ENCODE data around the gene OMA1.

DNA sequence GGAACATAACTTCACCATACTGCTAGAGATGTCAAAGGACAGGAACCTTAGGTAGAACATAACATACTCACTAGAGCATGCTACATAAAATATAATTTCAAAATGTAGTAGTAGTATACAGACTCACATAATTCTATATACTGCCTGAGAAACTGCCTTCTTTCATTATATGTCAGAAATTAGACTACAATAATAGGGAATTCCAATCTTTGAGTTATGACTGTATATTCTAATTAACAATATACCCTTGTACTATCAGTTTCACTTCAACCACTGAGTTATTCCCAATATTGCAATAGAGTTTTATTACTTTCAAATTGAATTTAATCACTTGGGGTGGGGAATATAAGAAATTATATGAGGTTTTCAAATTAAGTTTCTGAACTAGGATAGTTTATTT is 44.0 kb downstream of the OMA1 start:
- no peak for TF ChIP-seq RAD21 (IDR thresholded peaks at IDR 0.05; ENCODE audit: low read length)
- TF ChIP-seq CTCF (conservative IDR thresholded peaks at IDR 0.05; ENCODE audit: low read depth, low read length) = no peak
- TF ChIP-seq RCOR1 (IDR thresholded peaks at IDR 0.05; ENCODE audit: insufficient replicate concordance, low read length) = no peak
- no peak for TF ChIP-seq SMC3 (IDR thresholded peaks at IDR 0.05; ENCODE audit: low read depth, low read length)
- TF ChIP-seq POLR2A (IDR thresholded peaks at IDR 0.05; ENCODE audit: low read depth, low read length) = no peak
- no peak for TF ChIP-seq RFX5 (IDR thresholded peaks at IDR 0.05; ENCODE audit: low read depth, low read length)
- TF ChIP-seq FOS (IDR thresholded peaks at IDR 0.05; ENCODE audit: low read depth, low read length) = no peak
- TF ChIP-seq BHLHE40 (IDR thresholded peaks at IDR 0.05; ENCODE audit: low read depth, low read length) = no peak
- TF ChIP-seq, protein P1, sequence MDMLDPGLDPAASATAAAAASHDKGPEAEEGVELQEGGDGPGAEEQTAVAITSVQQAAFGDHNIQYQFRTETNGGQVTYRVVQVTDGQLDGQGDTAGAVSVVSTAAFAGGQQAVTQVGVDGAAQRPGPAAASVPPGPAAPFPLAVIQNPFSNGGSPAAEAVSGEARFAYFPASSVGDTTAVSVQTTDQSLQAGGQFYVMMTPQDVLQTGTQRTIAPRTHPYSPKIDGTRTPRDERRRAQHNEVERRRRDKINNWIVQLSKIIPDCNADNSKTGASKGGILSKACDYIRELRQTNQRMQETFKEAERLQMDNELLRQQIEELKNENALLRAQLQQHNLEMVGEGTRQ (IDR thresholded peaks at IDR 0.05; ENCODE audit: low read depth, low read length) = no peak
- no peak for TF ChIP-seq MXI1 (IDR thresholded peaks at IDR 0.05; ENCODE audit: borderline replicate concordance, low read depth, low read length)
- TF ChIP-seq CEBPB (IDR thresholded peaks at IDR 0.05; ENCODE audit: low read depth, low read length) = no peak
- no peak for TF ChIP-seq MAFK (IDR thresholded peaks at IDR 0.05; ENCODE audit: low read depth, low read length)
- TF ChIP-seq MAZ (IDR thresholded peaks at IDR 0.05; ENCODE audit: borderline replicate concordance, low read depth, low read length) = no peak

Data from IMR-90 (cell line).